ENCODE measurements around the gene SLC13A5.

The SLC13A5 gene

GRCh38 chr17:6651354-6651918, 61.7 kb downstream of the SLC13A5 start, which contains the start of the genes C17orf100 and MED31 (continued):
- TF ChIP-seq PRDM10 (tag by site-specific recombination; IDR thresholded peaks at IDR 0.05) (peak; percentile 66), ZSCAN23 (tag by site-specific recombination; IDR thresholded peaks at IDR 0.05) (no peak), ZNF747 (tag by site-specific recombination; IDR thresholded peaks at IDR 0.05) (no peak), ZFP3 (tag by site-specific recombination; IDR thresholded peaks at IDR 0.05; ENCODE audit: low read depth) (no peak), ZNF600 (tag by site-specific recombination; IDR thresholded peaks at IDR 0.05) (peak; percentile 25; the same call in 1 of the 2 replicates), ZNF777 (tag by site-specific recombination; IDR thresholded peaks at IDR 0.05; ENCODE audit: borderline replicate concordance) (no peak), ZNF391 (tag by site-specific recombination; IDR thresholded peaks at IDR 0.05; ENCODE audit: borderline replicate concordance, low read depth) (no peak), ZNF837 (tag by site-specific recombination; IDR thresholded peaks at IDR 0.05) (no peak), KLF1 (tag by site-specific recombination; IDR thresholded peaks at IDR 0.05) (peak; percentile 61), ZSCAN30 (tag by site-specific recombination; IDR thresholded peaks at IDR 0.05) (0 out of 2 replicates have a peak, but pooled peaks have one; percentile 8), EGR2 (tag by site-specific recombination; IDR thresholded peaks at IDR 0.05; ENCODE audit: low read depth) (peak; percentile 33; the same call in 1 of the 2 replicates), KLF10 (tag by site-specific recombination; IDR thresholded peaks at IDR 0.05) (peak; percentile 59), ZBTB6 (tag by site-specific recombination; IDR thresholded peaks at IDR 0.05) (no peak), ZXDB (tag by site-specific recombination; IDR thresholded peaks at IDR 0.05) (no peak), KLF9 (tag by site-specific recombination; IDR thresholded peaks at IDR 0.05; ENCODE audit: low read depth) (peak; percentile 97), ZNF518A (tag by site-specific recombination; conservative IDR thresholded peaks at IDR 0.05; ENCODE audit: low read depth) (peak; percentile 76), ZNF596 (tag by site-specific recombination; IDR thresholded peaks at IDR 0.05) (no peak), ZNF530 (tag by site-specific recombination; IDR thresholded peaks at IDR 0.05; ENCODE audit: low read depth) (no peak), ZBTB8A (tag by site-specific recombination; IDR thresholded peaks at IDR 0.05) (0 out of 2 replicates have a peak, but pooled peaks have one; percentile 32), ZNF830 (tag by site-specific recombination; IDR thresholded peaks at IDR 0.05; ENCODE audit: low read depth) (no peak), ZNF76 (tag by site-specific recombination; IDR thresholded peaks at IDR 0.05; ENCODE audit: borderline replicate concordance, low read depth) (peak; percentile 90), ZBTB48 (tag by site-specific recombination; IDR thresholded peaks at IDR 0.05) (no peak), ZFHX2 (tag by site-specific recombination; conservative IDR thresholded peaks at IDR 0.05) (peak; percentile 36), HIC1 (tag by site-specific recombination; IDR thresholded peaks at IDR 0.05) (no peak), SALL2 (tag by site-specific recombination; IDR thresholded peaks at IDR 0.05; ENCODE audit: borderline replicate concordance) (no peak)

All from HEK293 (cell line).